HCT116 (cell line): Measurements from ENCODE around the gene TM9SF4. TPM values are rescaled to one million over a fixed set of nuclear protein-coding genes. Genes with fewer than 3 reads are reported as not detected.

Experiments
- ATAC-seq: fragments of 200-7000 bp; cut with Tn5 transposase; 2 replicates; pipeline ENCODE4 v1.9.1; 2020; ENCODE audit warnings: mild to moderate bottlenecking, moderate library complexity
- BruUV-seq: library from RNA; stranded (reverse); fragments of 400-500 nt; replicated peaks from 2 replicates; lab custom pipeline; 2021; lab: Mats Ljungman, UMichigan
- CTCF ChIA-PET: fragments of 300-600 bp; sonication (Branson Sonifier 250); formaldehyde crosslinking; loops from one replicate; lab custom pipeline; 2021; ENCODE audit warnings: antibody characterized with exemption; lab: Charles Lee
- POLR2A ChIA-PET: fragments of 300-600, 350-600 bp; sonication (Branson Sonifier 250); formaldehyde crosslinking; loops from one replicate; lab custom pipeline; 2021; ENCODE audit warnings: antibody characterized with exemption; lab: Charles Lee
- RAD21 ChIA-PET, 2 experiments: fragments of 300-600 bp; sonication (Branson Sonifier 250); formaldehyde crosslinking; loops; one replicate each; lab custom pipeline; 2023; ENCODE audit warnings: low total read pairs in 2 of 2; ENCODE audit not compliant: uncharacterized antibody in 2 of 2, unreplicated experiment in 2 of 2, low non-redundant PET in 1 of 2; lab: Charles Lee
- DNase-seq: peaks from one replicate; pipeline ENCODE4 v3.0.0-alpha.2; 2010; ENCODE audit warnings: low read depth, low spot score
- H2AFZ ChIP-seq: fragments of 200-600 bp; shearing (Covaris generic), sonication (generic); 2 replicates; pipeline ENCODE4 v1.6.1; 2017; ENCODE audit warnings: low read depth, mixed run types, mixed read lengths, antibody characterized with exemption, low read length; ENCODE audit not compliant: poor library complexity, severe bottlenecking
- H3K27ac ChIP-seq: 2 replicates; pipeline ENCODE4 v1.5.1; 2012; ENCODE audit warnings: low read depth, low read length
- H3K27me3 ChIP-seq: fragments of 200-600 bp; sonication (generic); 2 replicates; pipeline ENCODE4 v1.6.1; 2016; ENCODE audit warnings: mixed run types, low read length, mixed read lengths; ENCODE audit not compliant: insufficient read depth
- H3K36me3 ChIP-seq, 2 experiments: fragments of 200-500 bp in 1 of 2; fragments of 200-600 bp in 1 of 2; sonication (Bioruptor generic) in 1 of 2; sonication (generic) in 1 of 2; 2 replicates each; pipeline versions ENCODE4 v1.5.1 to v1.6.1; 2014 to 2016; ENCODE audit warnings: low read length in 2 of 2, inconsistent platforms in 1 of 2, mixed read lengths in 1 of 2, mixed run types in 1 of 2; ENCODE audit not compliant: insufficient read depth in 2 of 2, control insufficient read depth in 1 of 2
- H3K4me1 ChIP-seq, 2 experiments: fragments of 200-600 bp in 1 of 2; sonication (generic) in 1 of 2; 2 replicates each; pipeline versions ENCODE4 v1.5.1 to v1.6.1; 2012 to 2017; ENCODE audit warnings: low read length in 2 of 2, inconsistent platforms in 1 of 2, mild to moderate bottlenecking in 1 of 2, mixed read lengths in 1 of 2, mixed run types in 1 of 2, moderate library complexity in 1 of 2; ENCODE audit not compliant: insufficient read depth in 2 of 2, control insufficient read depth in 1 of 2
- H3K4me2 ChIP-seq: fragments of 200-600 bp; sonication (generic); 2 replicates; pipeline ENCODE4 v1.6.1; 2017; ENCODE audit warnings: mixed run types, low read length, mixed read lengths
- H3K4me3 ChIP-seq, 2 experiments: fragments of 200-600 bp in 1 of 2; sonication (generic) in 1 of 2; replicated peaks in 1 of 2; 2 replicates each; pipeline ENCODE4 v1.5.1; 2011 to 2016; ENCODE audit warnings: low read length in 2 of 2, control low read depth in 1 of 2, low read depth in 1 of 2, mild to moderate bottlenecking in 1 of 2, mixed read lengths in 1 of 2, mixed run types in 1 of 2
- H3K79me2 ChIP-seq: fragments of 200-600 bp; sonication (generic); 2 replicates; pipeline ENCODE4 v1.6.1; 2017; ENCODE audit warnings: mild to moderate bottlenecking, mixed run types, low read length, moderate library complexity, mixed read lengths; ENCODE audit not compliant: insufficient read depth
- H3K9ac ChIP-seq: fragments of 200-600 bp; sonication (generic); 2 replicates; pipeline ENCODE4 v1.6.1; 2016; ENCODE audit warnings: low read length, mixed read lengths
- H3K9me2 ChIP-seq: fragments of 200-600 bp; sonication (generic), shearing (Covaris generic); 2 replicates; pipeline ENCODE4 v1.6.1; 2017; ENCODE audit warnings: mixed run types, mild to moderate bottlenecking, moderate library complexity; ENCODE audit not compliant: insufficient read depth
- H3K9me3 ChIP-seq, 2 experiments: fragments of 200-500 bp in 1 of 2; fragments of 200-600 bp in 1 of 2; sonication (Bioruptor generic) in 1 of 2; sonication (generic) in 1 of 2; 2 replicates each; pipeline ENCODE4 v1.6.1; 2014 to 2017; ENCODE audit warnings: low read length in 2 of 2, mixed read lengths in 2 of 2, inconsistent platforms in 1 of 2, low read depth in 1 of 2, mild to moderate bottlenecking in 1 of 2, mixed run types in 1 of 2, moderate library complexity in 1 of 2; ENCODE audit not compliant: control insufficient read depth in 1 of 2, insufficient read depth in 1 of 2
- H4K20me1 ChIP-seq: fragments of 200-600 bp; sonication (generic), shearing (Covaris generic); 2 replicates; pipeline ENCODE4 v1.6.1; 2017; ENCODE audit warnings: mixed run types, mild to moderate bottlenecking, moderate library complexity; ENCODE audit not compliant: insufficient read depth
- CEBPB ChIP-seq: IDR thresholded peaks from 2 replicates; pipeline ENCODE4 v1.6.1; 2012; ENCODE audit warnings: low read depth
- EGR1 ChIP-seq: IDR thresholded peaks from 2 replicates; pipeline ENCODE4 v1.6.1; 2012; ENCODE audit warnings: low read depth
- EZH2 ChIP-seq: fragments of 200-600 bp; sonication (generic); IDR thresholded peaks from 2 replicates; pipeline ENCODE4 v1.6.1; 2017; ENCODE audit warnings: antibody characterized with exemption, mixed run types
- POLR2A ChIP-seq: IDR thresholded peaks from 2 replicates; pipeline ENCODE4 v1.7.0; 2011; ENCODE audit warnings: borderline replicate concordance; ENCODE audit not compliant: insufficient read depth, insufficient read length; ENCODE audit errors: extremely low read depth
- POLR2AphosphoS5 ChIP-seq: IDR thresholded peaks from 2 replicates; pipeline ENCODE4 v1.6.1; 2011; ENCODE audit warnings: mild to moderate bottlenecking, low read depth, low read length, moderate library complexity
- RAD21 ChIP-seq: IDR thresholded peaks from 2 replicates; pipeline ENCODE4 v1.6.1; 2012; ENCODE audit warnings: low read depth, mild to moderate bottlenecking
- SIN3A ChIP-seq: IDR thresholded peaks from 2 replicates; pipeline ENCODE4 v1.6.1; 2012; ENCODE audit warnings: low read depth
- YY1 ChIP-seq: IDR thresholded peaks from 2 replicates; pipeline ENCODE4 v1.6.1; 2011; ENCODE audit warnings: low read length, low read depth, moderate library complexity, mild to moderate bottlenecking; ENCODE audit not compliant: insufficient replicate concordance; ENCODE audit errors: extremely low read depth
- ZFX ChIP-seq: fragments of 450-650 bp; IDR thresholded peaks from 2 replicates; pipeline ENCODE4 v1.6.1; 2017
- intact Hi-C: fragments of 100-400 bp; cut with micrococcal nuclease; formaldehyde crosslinking; loops from 2 replicates; pipeline ENCODE4 v1.10.0; 2022
- total RNA-seq: library from RNA; stranded (reverse); gene quantifications from one replicate; pipeline ENCODE4 v1.2.1, GENCODE V29; 2021; ENCODE audit not compliant: unreplicated experiment
- TF ChIP-seq, protein P1 (sequence below): IDR thresholded peaks from 2 replicates; pipeline ENCODE4 v1.6.1; 2012
- TF ChIP-seq, protein P2 (sequence below), 3 experiments: fragments of 200-600 bp in 1 of 3; sonication (generic) in 1 of 3; IDR thresholded peaks in 2 of 3; conservative IDR thresholded peaks in 1 of 3; 2 replicates each; pipeline ENCODE4 v1.5.1; 2012 to 2017; ENCODE audit warnings: low read depth in 2 of 3, low read length in 2 of 3, antibody characterized with exemption in 1 of 3, borderline replicate concordance in 1 of 3, control low read depth in 1 of 3, mild to moderate bottlenecking in 1 of 3, mixed read lengths in 1 of 3, mixed run types in 1 of 3, moderate library complexity in 1 of 3; ENCODE audit not compliant: insufficient read depth in 1 of 3
- TF ChIP-seq, protein P3 (sequence below): IDR thresholded peaks from 2 replicates; pipeline ENCODE4 v1.6.1; 2012

Gene TM9SF4
- total RNA-seq, 1 experiment from 2014 or later = 51.2 TPM

DNA sequence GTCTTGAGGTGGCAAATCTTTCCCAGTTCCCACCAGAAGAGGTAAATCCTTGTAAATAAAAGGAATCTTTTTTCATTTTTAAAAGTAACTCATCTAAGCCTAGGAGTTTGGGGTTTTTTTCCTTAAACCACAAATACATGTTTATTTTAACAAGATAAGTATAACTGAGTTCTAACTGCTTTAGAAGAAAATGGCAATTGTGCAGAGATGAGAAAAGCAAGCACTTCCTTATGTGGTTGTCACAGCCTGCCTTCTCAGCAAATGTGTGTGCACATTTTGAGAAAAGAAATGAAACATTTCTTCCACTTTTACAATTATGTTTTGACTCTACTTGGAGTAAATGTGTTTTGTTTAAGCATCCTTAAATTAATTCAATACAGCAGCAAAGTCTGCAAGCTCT lies 39.8 kb upstream of the TM9SF4 start:
- Histone ChIP-seq H3K4me2 (no peak overlapping the region), H3K9me2 (no peaks in the 10 kb centered on the region), H3K27me3 (0 out of 2 replicates have a peak, but pooled peaks cover 3% of the 10 kb centered on the region), H4K20me1 (no peaks in the 10 kb centered on the region), H3K79me2 (no peaks in the 10 kb centered on the region), H3K9me3 (no peaks in the 10 kb centered on the region), H3K4me3 (no peak overlapping the region), H2AFZ (no peak overlapping the region), H3K36me3 (no peaks in the 10 kb centered on the region), H3K27ac (no peak overlapping the region), H3K4me1 (no peaks in the 10 kb centered on the region), H3K9ac (no peak overlapping the region)
- ATAC-seq (no peak), DNase-seq (no peak)
- TF ChIP-seq ZFX (no peak), EGR1 (no peak), YY1 (no peak), POLR2A (no peak), SIN3A (no peak), EZH2 (no peak), POLR2AphosphoS5 (no peak)
- TF ChIP-seq, protein P1, sequence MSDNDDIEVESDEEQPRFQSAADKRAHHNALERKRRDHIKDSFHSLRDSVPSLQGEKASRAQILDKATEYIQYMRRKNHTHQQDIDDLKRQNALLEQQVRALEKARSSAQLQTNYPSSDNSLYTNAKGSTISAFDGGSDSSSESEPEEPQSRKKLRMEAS = no peak
- TF ChIP-seq, protein P2, sequence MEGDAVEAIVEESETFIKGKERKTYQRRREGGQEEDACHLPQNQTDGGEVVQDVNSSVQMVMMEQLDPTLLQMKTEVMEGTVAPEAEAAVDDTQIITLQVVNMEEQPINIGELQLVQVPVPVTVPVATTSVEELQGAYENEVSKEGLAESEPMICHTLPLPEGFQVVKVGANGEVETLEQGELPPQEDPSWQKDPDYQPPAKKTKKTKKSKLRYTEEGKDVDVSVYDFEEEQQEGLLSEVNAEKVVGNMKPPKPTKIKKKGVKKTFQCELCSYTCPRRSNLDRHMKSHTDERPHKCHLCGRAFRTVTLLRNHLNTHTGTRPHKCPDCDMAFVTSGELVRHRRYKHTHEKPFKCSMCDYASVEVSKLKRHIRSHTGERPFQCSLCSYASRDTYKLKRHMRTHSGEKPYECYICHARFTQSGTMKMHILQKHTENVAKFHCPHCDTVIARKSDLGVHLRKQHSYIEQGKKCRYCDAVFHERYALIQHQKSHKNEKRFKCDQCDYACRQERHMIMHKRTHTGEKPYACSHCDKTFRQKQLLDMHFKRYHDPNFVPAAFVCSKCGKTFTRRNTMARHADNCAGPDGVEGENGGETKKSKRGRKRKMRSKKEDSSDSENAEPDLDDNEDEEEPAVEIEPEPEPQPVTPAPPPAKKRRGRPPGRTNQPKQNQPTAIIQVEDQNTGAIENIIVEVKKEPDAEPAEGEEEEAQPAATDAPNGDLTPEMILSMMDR (IDR thresholded peaks at IDR 0.05 in 2 of 3, conservative IDR thresholded peaks at IDR 0.05 in 1 of 3; ENCODE audit: borderline replicate concordance in 1 of 3, insufficient read depth in 1 of 3, low read depth in 2 of 3, low read length in 2 of 3) = no peak
- RAD21 ChIA-PET = no interaction called here
- CTCF ChIA-PET = no interaction called here
- POLR2A ChIA-PET = no interaction called here
- no TSS peak for BruUV-seq
- intact Hi-C loops = no loop called here

DNA sequence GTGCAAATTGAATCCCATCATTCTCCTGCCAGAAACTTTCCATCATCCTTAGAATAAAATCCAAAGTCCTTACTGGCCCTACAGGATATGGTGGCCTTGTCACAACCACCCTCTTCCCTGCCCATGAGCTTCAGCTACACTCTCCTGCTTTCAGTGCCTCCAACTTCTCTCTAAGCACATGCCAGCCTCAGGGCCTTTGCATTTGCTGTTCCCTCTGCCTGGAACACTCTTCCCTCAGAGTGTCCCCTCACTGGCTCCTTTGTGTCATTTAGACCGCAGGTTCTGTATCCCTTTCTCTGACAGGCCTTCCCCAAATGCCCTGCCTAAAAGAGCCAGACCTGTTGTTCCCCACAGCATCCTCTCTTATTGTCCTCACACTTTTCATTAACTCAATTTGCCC lies 39.2 kb upstream of the TM9SF4 start:
- no peaks in the 10 kb centered on the region for H3K9me2 ChIP-seq
- intact Hi-C loops = no loop called here
- no peak for ATAC-seq
- CTCF ChIA-PET = no interaction called here
- POLR2A ChIA-PET = no interaction called here
- H3K27ac ChIP-seq = no peak overlapping the region
- no peak for TF ChIP-seq SIN3A
- no peak for TF ChIP-seq ZFX
- TF ChIP-seq, protein P3, sequence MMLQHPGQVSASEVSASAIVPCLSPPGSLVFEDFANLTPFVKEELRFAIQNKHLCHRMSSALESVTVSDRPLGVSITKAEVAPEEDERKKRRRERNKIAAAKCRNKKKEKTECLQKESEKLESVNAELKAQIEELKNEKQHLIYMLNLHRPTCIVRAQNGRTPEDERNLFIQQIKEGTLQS = no peak
- no peak for TF ChIP-seq RAD21
- TF ChIP-seq, protein P1 = no peak
- TF ChIP-seq CEBPB = no peak
- RAD21 ChIA-PET = no interaction called here
- BruUV-seq = no TSS peak
- no peaks in the 10 kb centered on the region for H4K20me1 ChIP-seq
- no peaks in the 10 kb centered on the region for H3K79me2 ChIP-seq
- H3K9ac ChIP-seq = no peak overlapping the region
- H3K4me2 ChIP-seq = no peak overlapping the region
- no peaks in the 10 kb centered on the region for H3K36me3 ChIP-seq
- no peaks in the 10 kb centered on the region for H3K9me3 ChIP-seq
- no peak overlapping the region for H2AFZ ChIP-seq
- 0 out of 2 replicates have a peak, but pooled peaks cover 5% of the 10 kb centered on the region for H3K27me3 ChIP-seq
- no peak overlapping the region for H3K4me3 ChIP-seq
- no peaks in the 10 kb centered on the region for H3K4me1 ChIP-seq
- DNase-seq = no peak
